GM19351 (cell line): Measurements from ENCODE around the gene MAP3K20.
A peak's percentile ranks its signal among the peaks of the same experiment; 100 is the strongest.
"Not testable (repeated sequence)": the region's sequence is repeated elsewhere in the genome, so short reads cannot be mapped to it uniquely, and the experiment has no call there.

ENCODE experiments used
- ATAC-seq: cut with Tn5 transposase; IDR thresholded peaks from one replicate; pipeline ENCODE4 v1.9.1; 2021; ENCODE audit warnings: mild to moderate bottlenecking, moderate library complexity; ENCODE audit not compliant: unreplicated experiment

MAP3K20 gene

DNA sequence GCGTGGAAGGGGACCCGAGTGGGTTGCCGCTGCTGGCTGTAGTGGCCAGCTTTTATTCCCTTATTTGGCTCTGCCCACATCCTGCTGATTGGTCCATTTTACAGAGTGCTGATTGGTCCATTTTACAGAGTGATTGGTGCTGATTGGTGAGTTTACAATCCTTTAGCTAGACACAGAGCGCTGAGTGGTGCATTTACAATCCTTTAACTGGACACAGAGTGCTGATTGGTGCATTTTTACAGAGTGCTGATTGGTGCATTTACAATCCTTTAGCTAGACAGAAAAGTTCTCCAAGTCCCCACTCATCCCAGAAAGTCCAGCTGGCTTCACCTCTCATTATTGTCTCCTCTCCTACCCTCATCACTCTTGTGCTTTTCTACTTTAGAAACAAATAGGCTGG lies 225.9 kb downstream of the MAP3K20 start:
- not testable (repeated sequence) for ATAC-seq

DNA sequence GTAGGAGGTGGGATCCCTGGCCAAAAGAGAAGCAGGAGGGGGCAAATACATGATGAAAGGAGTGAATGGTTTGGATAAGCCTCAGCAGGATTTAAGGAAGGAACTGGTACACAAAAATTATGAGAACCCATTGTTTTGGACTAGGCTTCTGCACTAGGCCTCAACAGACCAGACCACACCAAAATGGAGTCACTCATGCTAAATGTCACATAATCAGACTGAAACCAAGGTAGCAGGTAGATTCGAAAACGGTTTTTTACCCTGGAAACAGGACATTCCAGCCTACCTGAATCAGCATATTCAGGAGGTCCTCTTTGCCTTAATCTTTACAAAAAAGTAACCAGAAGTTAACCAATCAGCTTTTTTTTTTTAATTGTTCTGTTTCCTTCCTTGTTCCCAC lies 229.7 kb downstream of the MAP3K20 start:
- ATAC-seq: no peak

DNA sequence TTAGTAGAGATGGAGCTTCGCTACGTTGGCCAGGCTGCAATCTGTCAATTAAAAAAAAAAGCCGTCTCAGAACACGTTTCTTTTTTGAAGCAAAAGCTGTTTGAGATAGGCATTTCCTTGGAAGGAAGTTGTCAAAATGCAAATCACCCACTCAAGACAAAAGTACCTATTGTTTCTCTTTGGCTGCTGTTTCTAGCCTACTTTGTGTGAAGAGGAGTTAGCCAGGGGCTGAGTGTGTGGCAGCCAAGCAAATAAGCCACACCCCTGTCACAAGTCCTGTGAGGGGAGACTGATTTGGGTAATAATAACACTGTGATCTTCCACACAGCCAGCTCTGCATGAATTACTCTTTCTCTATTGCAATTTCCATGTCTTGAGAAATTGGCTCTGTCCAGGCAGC lies 231.6 kb downstream of the MAP3K20 start:
- peak; percentile 82 for ATAC-seq

DNA sequence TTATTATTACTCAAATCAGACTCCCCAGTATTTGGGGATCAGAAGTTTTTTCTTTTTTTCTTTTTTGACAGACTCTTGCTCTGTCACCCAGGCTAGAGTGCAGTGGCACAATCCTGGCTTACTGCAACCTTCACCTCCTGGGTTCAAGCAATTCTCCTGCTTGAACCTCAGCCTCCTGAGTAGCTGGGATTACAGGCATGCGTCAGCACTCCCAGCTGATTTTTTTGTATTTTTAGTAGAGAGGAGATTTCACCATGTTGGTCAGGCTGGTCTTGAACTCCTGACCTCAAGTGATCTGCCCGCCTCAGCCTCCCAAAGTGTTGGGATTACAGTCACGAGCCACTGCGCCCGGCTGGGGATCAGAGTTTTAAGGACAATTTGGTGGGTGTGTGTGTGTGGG lies 233.7 kb downstream of the MAP3K20 start:
- not testable (repeated sequence) for ATAC-seq

DNA sequence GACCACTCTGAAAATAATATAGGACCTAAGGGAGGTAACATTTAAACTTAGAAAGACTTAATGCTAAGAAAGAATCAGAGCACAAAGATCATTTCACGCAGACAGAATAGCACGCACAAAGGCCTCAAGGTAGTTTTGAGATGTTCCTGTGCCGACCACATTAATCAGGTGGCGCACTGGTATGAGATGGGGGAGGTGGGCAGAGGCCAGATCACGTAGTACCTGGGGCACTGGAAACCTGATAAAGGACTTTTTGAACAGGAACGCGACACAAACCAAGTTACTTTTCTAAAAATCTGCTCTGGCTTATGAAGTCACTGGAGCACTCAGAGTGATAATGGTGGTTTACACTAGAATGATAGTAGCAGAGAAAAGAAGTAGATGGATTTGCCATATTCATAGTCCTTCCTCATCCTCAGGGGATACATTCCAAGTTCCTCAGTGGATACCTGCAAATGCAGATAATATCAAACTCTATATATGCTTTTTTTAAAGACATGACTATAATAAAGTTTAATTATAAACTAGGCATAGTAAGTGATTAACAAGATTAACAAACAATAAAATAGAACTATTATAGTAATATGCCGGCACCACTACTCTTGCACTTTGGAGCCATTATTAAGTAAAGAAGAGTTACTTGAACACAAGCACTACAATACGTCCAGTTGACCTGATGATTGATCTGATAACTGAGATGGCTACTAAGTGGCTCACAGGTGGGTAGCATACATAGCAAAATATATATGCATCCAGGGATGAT lies 236.4 kb downstream of the MAP3K20 start:
- ATAC-seq: no peak
